Erythroblast (primary cell): ENCODE results near the gene PRKG1.

Source experiments
- GATA1 ChIP-seq: IDR thresholded peaks from 2 replicates; pipeline ENCODE4 v1.6.1; 2011; ENCODE audit warnings: low read depth, mild to moderate bottlenecking, control low read depth, low read length, moderate library complexity
- POLR2A ChIP-seq: IDR thresholded peaks from 2 replicates; pipeline ENCODE4 v1.6.1; 2011; ENCODE audit warnings: mild to moderate bottlenecking, low read length

DNA sequence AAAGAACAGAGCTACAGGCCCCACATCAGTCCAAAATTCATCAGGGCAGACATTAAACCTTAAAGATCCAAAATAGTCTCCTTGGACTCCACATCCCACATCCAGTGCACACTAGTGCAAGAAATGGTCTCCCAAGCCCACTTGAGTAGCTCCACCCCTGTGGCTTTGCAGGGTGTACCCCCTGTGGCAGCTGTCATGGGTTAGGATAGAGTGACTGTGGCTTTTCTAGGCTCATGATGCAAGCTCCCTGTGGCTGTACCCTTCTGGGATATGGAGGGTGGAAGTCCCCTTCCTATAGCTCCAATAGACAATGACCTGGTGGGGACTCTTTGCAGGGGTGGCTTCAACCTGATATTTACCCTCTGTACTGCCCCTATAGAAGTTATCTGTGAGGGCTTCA lies 1111.0 kb downstream of the PRKG1 start:
- no peak for TF ChIP-seq POLR2A
- TF ChIP-seq GATA1: no peak
